HG03175 (cell line): ENCODE results near the gene FEV.

Source experiments
- ATAC-seq: cut with Tn5 transposase; IDR thresholded peaks from one replicate; pipeline ENCODE4 v1.9.1; 2021; ENCODE audit warnings: mild to moderate bottlenecking, moderate library complexity; ENCODE audit not compliant: unreplicated experiment

FEV gene

GRCh38 chr2:218985021-218985324 is at the start of gene FEV:
Gene FEV, minus strand, starts transcription at chr2:218985184. Its CDS starts 109 bp downstream, at chr2:218985075.
- no peak for ATAC-seq

- no peak for ATAC-seq
These were observed 47.2 kb upstream of the FEV start for GRCh38 chr2:219032051-219032745.

GRCh38 chr2:219031005-219031738 is 46.2 kb upstream of the FEV start:
- ATAC-seq: no peak

- ATAC-seq: no peak
These were observed 45.4 kb upstream of the FEV start for GRCh38 chr2:219030177-219030940.

GRCh38 chr2:219029829-219030165 is 44.8 kb upstream of the FEV start:
- peak; percentile 82 for ATAC-seq

- no peak for ATAC-seq
These were observed 44.2 kb upstream of the FEV start for GRCh38 chr2:219028996-219029828.

GRCh38 chr2:219028141-219028540 is 43.2 kb upstream of the FEV start:
- ATAC-seq: no peak

- ATAC-seq: no peak
These were observed 42.6 kb upstream of the FEV start for GRCh38 chr2:219027511-219028055.

- ATAC-seq: no peak
These were observed 42.0 kb upstream of the FEV start for GRCh38 chr2:219026946-219027345.

- ATAC-seq: no peak
These were observed 40.9 kb upstream of the FEV start for GRCh38 chr2:219025637-219026585.

GRCh38 chr2:219024059-219024458 is 39.1 kb upstream of the FEV start:
- no peak for ATAC-seq

- ATAC-seq: no peak
These were observed 38.1 kb upstream of the FEV start for GRCh38 chr2:219023045-219023605.

GRCh38 chr2:219022616-219023015 is 37.6 kb upstream of the FEV start:
- ATAC-seq: no peak

GRCh38 chr2:219022041-219022440 is 37.1 kb upstream of the FEV start:
- no peak for ATAC-seq

- ATAC-seq: no peak
These were observed 36.6 kb upstream of the FEV start for GRCh38 chr2:219021591-219021990.

- no peak for ATAC-seq
These were observed 35.8 kb upstream of the FEV start for GRCh38 chr2:219020604-219021365.

GRCh38 chr2:219019436-219019835 is 34.5 kb upstream of the FEV start:
- no peak for ATAC-seq

- ATAC-seq: no peak
These were observed 33.7 kb upstream of the FEV start for GRCh38 chr2:219018726-219019125.

GRCh38 chr2:219018286-219018685 is 33.3 kb upstream of the FEV start:
- ATAC-seq: no peak
